Astrocyte of the hippocampus (primary cell): ENCODE results near the gene PIP4K2A.
"Not testable (repeated sequence)": the region's sequence is repeated elsewhere in the genome, so short reads cannot be mapped to it uniquely, and the experiment has no call there.

Experiments
- DNase-seq: peaks from one replicate; pipeline ENCODE4 v3.0.0; 2011; ENCODE audit warnings: low read depth, low spot score

PIP4K2A gene

GRCh38 chr10:22518167-22518724 is 196.1 kb downstream of the PIP4K2A start:
- DNase-seq = no peak

GRCh38 chr10:22515009-22515408 is 199.4 kb downstream of the PIP4K2A start:
- DNase-seq = no peak

- not testable (repeated sequence) for DNase-seq
These were observed 200.0 kb downstream of the PIP4K2A start for GRCh38 chr10:22514414-22514758.

- peak; percentile 63 for DNase-seq
These were observed 200.6 kb downstream of the PIP4K2A start for GRCh38 chr10:22513483-22514413.

- DNase-seq = not testable (repeated sequence)
These were observed 202.4 kb downstream of the PIP4K2A start for GRCh38 chr10:22512015-22512414.

GRCh38 chr10:22508214-22508613 is 206.2 kb downstream of the PIP4K2A start:
- DNase-seq = not testable (repeated sequence)

- DNase-seq = no peak
These were observed 208.3 kb downstream of the PIP4K2A start for GRCh38 chr10:22505911-22506685.

- DNase-seq = no peak
These were observed 209.6 kb downstream of the PIP4K2A start for GRCh38 chr10:22504766-22505165.

- peak; percentile 71 for DNase-seq
These were observed 210.9 kb downstream of the PIP4K2A start for GRCh38 chr10:22503315-22504088.

GRCh38 chr10:22501863-22502262 is 212.5 kb downstream of the PIP4K2A start:
- no peak for DNase-seq

- DNase-seq = no peak
These were observed 213.0 kb downstream of the PIP4K2A start for GRCh38 chr10:22501413-22501812.

- peak; percentile 22 for DNase-seq
These were observed 213.6 kb downstream of the PIP4K2A start for GRCh38 chr10:22500656-22501340.

GRCh38 chr10:22499973-22500372 is 214.4 kb downstream of the PIP4K2A start:
- DNase-seq = not testable (repeated sequence)

GRCh38 chr10:22495396-22495795 is 219.0 kb downstream of the PIP4K2A start:
- DNase-seq = no peak

GRCh38 chr10:22494007-22494406 is 220.4 kb downstream of the PIP4K2A start:
- no peak for DNase-seq

GRCh38 chr10:22491931-22492615 is 222.3 kb downstream of the PIP4K2A start:
- no peak for DNase-seq

- peak; percentile 21 for DNase-seq
These were observed 222.9 kb downstream of the PIP4K2A start for GRCh38 chr10:22491480-22491879.

GRCh38 chr10:22489975-22490374 is 224.4 kb downstream of the PIP4K2A start:
- DNase-seq = no peak

GRCh38 chr10:22489467-22489866 is 224.9 kb downstream of the PIP4K2A start:
- DNase-seq = no peak

- DNase-seq = no peak
These were observed 227.9 kb downstream of the PIP4K2A start for GRCh38 chr10:22486431-22486830.
